WTC11 (cell line): ENCODE measurements around the gene ABCA6. TPM values are rescaled to one million over a fixed set of nuclear protein-coding genes. Genes with fewer than 3 reads are reported as not detected.

Source experiments
- ATAC-seq: fragments of 200-7000 bp; cut with Tn5 transposase; 2 replicates; pipeline ENCODE4 v1.10.0; 2021; ENCODE audit warnings: mild to moderate bottlenecking, moderate library complexity
- CTCF ChIA-PET: fragments of 300-600 bp; sonication (Branson Sonifier 250); formaldehyde crosslinking; loops from one replicate; lab custom pipeline; 2021; ENCODE audit warnings: antibody characterized with exemption; lab: Charles Lee
- POLR2A ChIA-PET: fragments of 350-600 bp; sonication (Branson Sonifier 250); formaldehyde crosslinking; loops from one replicate; lab custom pipeline; 2021; ENCODE audit warnings: antibody characterized with exemption; lab: Charles Lee
- DNase-seq: peaks from one replicate; pipeline ENCODE4 v3.0.0; 2021; ENCODE audit warnings: low spot score
- H3K27ac Mint-ChIP-seq: 2 replicates; pipeline ENCODE4 v1.8.0; 2021; ENCODE audit warnings: mixed read lengths
- H3K27me3 Mint-ChIP-seq: 2 replicates; pipeline ENCODE4 v1.8.0; 2021; ENCODE audit warnings: low read depth, mild to moderate bottlenecking, moderate library complexity, mixed read lengths
- H3K36me3 Mint-ChIP-seq: 2 replicates; pipeline ENCODE4 v1.8.0; 2021; ENCODE audit warnings: mixed read lengths
- H3K4me1 Mint-ChIP-seq: 2 replicates; pipeline ENCODE4 v1.8.0; 2022; ENCODE audit warnings: mixed read lengths
- H3K4me3 Mint-ChIP-seq: 2 replicates; pipeline ENCODE4 v1.8.0; 2021; ENCODE audit warnings: mild to moderate bottlenecking, moderate library complexity, mixed read lengths
- H3K9me3 Mint-ChIP-seq: 2 replicates; pipeline ENCODE4 v1.8.0; 2021; ENCODE audit warnings: mixed read lengths
- ATF1 ChIP-seq: sonication (generic); formaldehyde crosslinking; IDR thresholded peaks from 2 replicates; pipeline ENCODE4 v1.8.1; 2023; ENCODE audit warnings: mild to moderate bottlenecking, moderate library complexity, missing genetic modification reagents
- CREM ChIP-seq: sonication (generic); formaldehyde crosslinking; IDR thresholded peaks from 2 replicates; pipeline ENCODE4 v1.8.1; 2022; ENCODE audit warnings: mild to moderate bottlenecking, missing genetic modification reagents, moderate library complexity
- FOXP1 ChIP-seq: sonication (generic); formaldehyde crosslinking; IDR thresholded peaks from 2 replicates; pipeline ENCODE4 v1.8.0; 2022; ENCODE audit warnings: missing genetic modification reagents, mild to moderate bottlenecking, moderate library complexity, borderline replicate concordance
- GRHL2 ChIP-seq: fragments of 250-450 bp; sonication (Bioruptor Pico); IDR thresholded peaks from 2 replicates; pipeline ENCODE4 v1.8.0; 2022; ENCODE audit warnings: mild to moderate bottlenecking, moderate library complexity; ENCODE audit not compliant: insufficient replicate concordance, severe bottlenecking
- JUN ChIP-seq: sonication (generic); formaldehyde crosslinking; IDR thresholded peaks from 2 replicates; pipeline ENCODE4 v1.8.0; 2023; ENCODE audit warnings: mild to moderate bottlenecking, missing genetic modification reagents
- MXD4 ChIP-seq: fragments of 250-450 bp; sonication (Bioruptor Pico); IDR thresholded peaks from 2 replicates; pipeline ENCODE4 v1.8.0; 2021; ENCODE audit warnings: mild to moderate bottlenecking, moderate library complexity, borderline replicate concordance
- NR3C1 ChIP-seq: sonication (generic); formaldehyde crosslinking; conservative IDR thresholded peaks from 2 replicates; pipeline ENCODE4 v1.8.1; 2023; ENCODE audit warnings: low read depth, mild to moderate bottlenecking, missing genetic modification reagents
- PRRX2 ChIP-seq: fragments of 250-450 bp; sonication (Bioruptor Pico); IDR thresholded peaks from 2 replicates; pipeline ENCODE4 v1.8.0; 2021; ENCODE audit warnings: mild to moderate bottlenecking
- RELA ChIP-seq: sonication (generic); formaldehyde crosslinking; IDR thresholded peaks from 2 replicates; pipeline ENCODE4 v1.8.1; 2022; ENCODE audit warnings: missing genetic modification reagents, mild to moderate bottlenecking, borderline replicate concordance
- TCF7 ChIP-seq: sonication (generic); formaldehyde crosslinking; IDR thresholded peaks from 2 replicates; pipeline ENCODE4 v1.8.0; 2022; ENCODE audit warnings: mild to moderate bottlenecking, low read depth, missing genetic modification reagents, moderate library complexity
- ZNF121 ChIP-seq: sonication (generic); formaldehyde crosslinking; IDR thresholded peaks from 2 replicates; pipeline ENCODE4 v1.8.0; 2023; ENCODE audit warnings: missing genetic modification reagents
- ZNF671 ChIP-seq: fragments of 250-450 bp; sonication (Bioruptor Pico); IDR thresholded peaks from 2 replicates; pipeline ENCODE4 v1.8.0; 2021; ENCODE audit warnings: mild to moderate bottlenecking
- total RNA-seq: library from RNA; stranded (reverse); gene quantifications from 3 replicates; pipeline ENCODE4 v1.2.3, GENCODE V29; 2021
- TF ChIP-seq, protein P1 (sequence below): sonication (generic); formaldehyde crosslinking; IDR thresholded peaks from 2 replicates; pipeline ENCODE4 v1.8.0; 2023; ENCODE audit warnings: missing genetic modification reagents
- TF ChIP-seq, protein P2 (sequence below): fragments of 250-450 bp; sonication (Bioruptor Pico); conservative IDR thresholded peaks from 2 replicates; pipeline ENCODE4 v1.9.0; 2021; ENCODE audit warnings: mild to moderate bottlenecking
- TF ChIP-seq, protein P3 (sequence below): fragments of 250-450 bp; sonication (Bioruptor Pico); IDR thresholded peaks from 2 replicates; pipeline ENCODE4 v1.9.0; 2021; ENCODE audit warnings: moderate library complexity, mild to moderate bottlenecking, inconsistent platforms, borderline replicate concordance
- TF ChIP-seq, protein P4 (sequence below): sonication (generic); formaldehyde crosslinking; IDR thresholded peaks from 2 replicates; pipeline ENCODE4 v1.8.1; 2023; ENCODE audit warnings: mild to moderate bottlenecking, missing genetic modification reagents, borderline replicate concordance
- TF ChIP-seq, protein P5 (sequence below): fragments of 250-450 bp; sonication (Bioruptor Pico); IDR thresholded peaks from 2 replicates; pipeline ENCODE4 v1.9.0; 2021; ENCODE audit warnings: mild to moderate bottlenecking

The ABCA6 gene
- total RNA-seq, 1 experiment from 2014 or later = not detected

DNA sequence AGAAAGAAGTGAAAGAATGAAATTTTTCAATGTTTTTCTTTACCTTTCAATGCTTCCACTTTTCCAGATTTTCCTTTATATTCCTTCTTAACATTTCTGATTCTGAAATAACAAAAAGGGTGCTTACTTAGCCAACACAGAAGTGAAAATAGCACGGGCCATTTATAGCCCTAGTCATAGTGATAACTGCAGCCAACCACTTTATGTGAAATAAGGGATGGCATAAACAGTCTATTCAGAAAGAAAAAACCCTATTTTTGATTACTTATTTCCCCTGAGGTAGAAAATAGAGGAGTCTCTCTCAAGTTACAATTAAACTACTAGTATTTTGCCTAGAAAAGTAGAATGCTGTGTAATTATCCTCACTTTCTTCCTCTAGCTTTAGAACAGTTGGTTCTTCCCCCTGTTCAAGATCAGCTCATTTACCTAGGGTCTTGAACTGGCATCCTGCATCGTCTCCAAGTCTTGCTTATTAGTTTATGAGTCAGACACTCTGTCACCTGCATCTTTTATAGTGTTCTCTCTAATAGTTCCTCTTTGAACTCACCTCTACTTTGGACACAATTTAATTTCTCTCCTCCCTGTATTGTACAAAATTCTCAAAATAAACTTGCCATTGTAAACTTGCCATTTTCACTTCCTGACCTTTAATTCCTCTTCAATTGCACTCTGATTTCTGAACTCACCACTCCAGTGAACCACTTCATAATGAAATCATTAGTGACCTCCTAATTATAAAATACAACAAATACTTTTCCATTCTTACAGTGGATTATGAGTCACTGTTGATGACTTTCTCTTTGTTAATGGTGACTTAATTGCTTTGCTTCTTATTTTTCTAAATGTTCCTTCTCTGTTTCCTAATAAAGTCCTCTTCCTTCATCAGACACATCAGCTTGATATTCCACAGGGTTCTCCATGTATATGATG is 23.6 kb downstream of the ABCA6 start:
- no peaks in the 10 kb centered on the region for H3K27me3 Mint-ChIP-seq
- no peaks in the 10 kb centered on the region for H3K36me3 Mint-ChIP-seq
- H3K4me1 Mint-ChIP-seq = no peaks in the 10 kb centered on the region
- CTCF ChIA-PET = no interaction called here
- POLR2A ChIA-PET = no interaction called here
- no peak for DNase-seq
- H3K9me3 Mint-ChIP-seq = no peaks in the 10 kb centered on the region
- TF ChIP-seq ZNF671 (no peak), MXD4 (CRISPR knock-in tag) (no peak), ATF1 (CRISPR knock-in tag) (no peak), TCF7 (CRISPR knock-in tag) (no peak), NR3C1 (CRISPR knock-in tag) (no peak), CREM (CRISPR knock-in tag) (no peak), JUN (CRISPR knock-in tag) (no peak), PRRX2 (CRISPR knock-in tag) (no peak), ZNF121 (CRISPR knock-in tag) (no peak), RELA (no peak), FOXP1 (CRISPR knock-in tag) (no peak), GRHL2 (CRISPR knock-in tag) (no peak)
- TF ChIP-seq, protein P1, sequence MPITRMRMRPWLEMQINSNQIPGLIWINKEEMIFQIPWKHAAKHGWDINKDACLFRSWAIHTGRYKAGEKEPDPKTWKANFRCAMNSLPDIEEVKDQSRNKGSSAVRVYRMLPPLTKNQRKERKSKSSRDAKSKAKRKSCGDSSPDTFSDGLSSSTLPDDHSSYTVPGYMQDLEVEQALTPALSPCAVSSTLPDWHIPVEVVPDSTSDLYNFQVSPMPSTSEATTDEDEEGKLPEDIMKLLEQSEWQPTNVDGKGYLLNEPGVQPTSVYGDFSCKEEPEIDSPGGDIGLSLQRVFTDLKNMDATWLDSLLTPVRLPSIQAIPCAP (CRISPR knock-in tag) = no peak
- TF ChIP-seq, protein P2, sequence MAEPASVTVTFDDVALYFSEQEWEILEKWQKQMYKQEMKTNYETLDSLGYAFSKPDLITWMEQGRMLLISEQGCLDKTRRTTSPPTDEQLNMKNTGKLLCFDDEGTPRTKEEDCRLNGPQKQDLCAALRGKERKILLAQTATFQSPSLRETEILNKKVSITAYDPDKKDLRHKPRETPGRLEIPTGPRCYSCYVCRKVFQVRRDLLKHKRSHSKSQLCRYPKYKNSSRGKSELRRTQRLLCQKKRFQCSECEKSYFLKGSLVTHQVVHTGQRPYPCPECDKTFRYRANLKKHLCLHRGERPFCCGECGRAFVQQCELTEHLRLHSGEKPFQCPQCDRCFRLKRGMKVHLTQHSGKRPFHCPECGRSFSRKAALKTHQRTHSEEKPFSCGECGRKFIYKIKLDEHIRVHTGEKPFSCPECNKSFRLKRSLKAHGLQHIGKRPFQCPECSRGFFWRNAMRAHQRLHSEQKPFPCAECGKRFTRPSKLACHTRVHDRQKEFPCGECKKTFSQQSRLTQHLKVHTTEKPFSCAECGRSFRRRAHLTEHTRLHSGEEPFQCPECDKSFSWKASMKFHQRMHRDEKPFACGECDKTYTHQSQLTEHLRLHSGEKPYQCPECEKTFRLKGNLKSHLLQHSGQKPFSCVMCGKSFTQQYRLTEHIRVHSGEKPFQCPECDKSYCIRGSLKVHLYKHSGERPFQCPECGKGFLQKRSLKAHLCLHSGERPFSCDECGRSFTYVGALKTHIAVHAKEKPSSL (CRISPR knock-in tag) = no peak
- TF ChIP-seq, protein P3, sequence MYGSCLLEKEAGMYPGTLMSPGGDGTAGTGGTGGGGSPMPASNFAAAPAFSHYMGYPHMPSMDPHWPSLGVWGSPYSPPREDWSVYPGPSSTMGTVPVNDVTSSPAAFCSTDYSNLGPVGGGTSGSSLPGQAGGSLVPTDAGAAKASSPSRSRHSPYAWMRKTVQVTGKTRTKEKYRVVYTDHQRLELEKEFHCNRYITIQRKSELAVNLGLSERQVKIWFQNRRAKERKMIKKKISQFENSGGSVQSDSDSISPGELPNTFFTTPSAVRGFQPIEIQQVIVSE = no peak
- TF ChIP-seq, protein P4, sequence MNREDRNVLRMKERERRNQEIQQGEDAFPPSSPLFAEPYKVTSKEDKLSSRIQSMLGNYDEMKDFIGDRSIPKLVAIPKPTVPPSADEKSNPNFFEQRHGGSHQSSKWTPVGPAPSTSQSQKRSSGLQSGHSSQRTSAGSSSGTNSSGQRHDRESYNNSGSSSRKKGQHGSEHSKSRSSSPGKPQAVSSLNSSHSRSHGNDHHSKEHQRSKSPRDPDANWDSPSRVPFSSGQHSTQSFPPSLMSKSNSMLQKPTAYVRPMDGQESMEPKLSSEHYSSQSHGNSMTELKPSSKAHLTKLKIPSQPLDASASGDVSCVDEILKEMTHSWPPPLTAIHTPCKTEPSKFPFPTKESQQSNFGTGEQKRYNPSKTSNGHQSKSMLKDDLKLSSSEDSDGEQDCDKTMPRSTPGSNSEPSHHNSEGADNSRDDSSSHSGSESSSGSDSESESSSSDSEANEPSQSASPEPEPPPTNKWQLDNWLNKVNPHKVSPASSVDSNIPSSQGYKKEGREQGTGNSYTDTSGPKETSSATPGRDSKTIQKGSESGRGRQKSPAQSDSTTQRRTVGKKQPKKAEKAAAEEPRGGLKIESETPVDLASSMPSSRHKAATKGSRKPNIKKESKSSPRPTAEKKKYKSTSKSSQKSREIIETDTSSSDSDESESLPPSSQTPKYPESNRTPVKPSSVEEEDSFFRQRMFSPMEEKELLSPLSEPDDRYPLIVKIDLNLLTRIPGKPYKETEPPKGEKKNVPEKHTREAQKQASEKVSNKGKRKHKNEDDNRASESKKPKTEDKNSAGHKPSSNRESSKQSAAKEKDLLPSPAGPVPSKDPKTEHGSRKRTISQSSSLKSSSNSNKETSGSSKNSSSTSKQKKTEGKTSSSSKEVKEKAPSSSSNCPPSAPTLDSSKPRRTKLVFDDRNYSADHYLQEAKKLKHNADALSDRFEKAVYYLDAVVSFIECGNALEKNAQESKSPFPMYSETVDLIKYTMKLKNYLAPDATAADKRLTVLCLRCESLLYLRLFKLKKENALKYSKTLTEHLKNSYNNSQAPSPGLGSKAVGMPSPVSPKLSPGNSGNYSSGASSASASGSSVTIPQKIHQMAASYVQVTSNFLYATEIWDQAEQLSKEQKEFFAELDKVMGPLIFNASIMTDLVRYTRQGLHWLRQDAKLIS (CRISPR knock-in tag) = no peak
- TF ChIP-seq, protein P5, sequence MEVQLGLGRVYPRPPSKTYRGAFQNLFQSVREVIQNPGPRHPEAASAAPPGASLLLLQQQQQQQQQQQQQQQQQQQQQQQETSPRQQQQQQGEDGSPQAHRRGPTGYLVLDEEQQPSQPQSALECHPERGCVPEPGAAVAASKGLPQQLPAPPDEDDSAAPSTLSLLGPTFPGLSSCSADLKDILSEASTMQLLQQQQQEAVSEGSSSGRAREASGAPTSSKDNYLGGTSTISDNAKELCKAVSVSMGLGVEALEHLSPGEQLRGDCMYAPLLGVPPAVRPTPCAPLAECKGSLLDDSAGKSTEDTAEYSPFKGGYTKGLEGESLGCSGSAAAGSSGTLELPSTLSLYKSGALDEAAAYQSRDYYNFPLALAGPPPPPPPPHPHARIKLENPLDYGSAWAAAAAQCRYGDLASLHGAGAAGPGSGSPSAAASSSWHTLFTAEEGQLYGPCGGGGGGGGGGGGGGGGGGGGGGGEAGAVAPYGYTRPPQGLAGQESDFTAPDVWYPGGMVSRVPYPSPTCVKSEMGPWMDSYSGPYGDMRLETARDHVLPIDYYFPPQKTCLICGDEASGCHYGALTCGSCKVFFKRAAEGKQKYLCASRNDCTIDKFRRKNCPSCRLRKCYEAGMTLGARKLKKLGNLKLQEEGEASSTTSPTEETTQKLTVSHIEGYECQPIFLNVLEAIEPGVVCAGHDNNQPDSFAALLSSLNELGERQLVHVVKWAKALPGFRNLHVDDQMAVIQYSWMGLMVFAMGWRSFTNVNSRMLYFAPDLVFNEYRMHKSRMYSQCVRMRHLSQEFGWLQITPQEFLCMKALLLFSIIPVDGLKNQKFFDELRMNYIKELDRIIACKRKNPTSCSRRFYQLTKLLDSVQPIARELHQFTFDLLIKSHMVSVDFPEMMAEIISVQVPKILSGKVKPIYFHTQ (CRISPR knock-in tag) = no peak
- TF ChIP-seq, all 79 proteins: peak for 0
- no peak overlapping the region for H3K27ac Mint-ChIP-seq
- no peak overlapping the region for H3K4me3 Mint-ChIP-seq
- ATAC-seq = no peak
